GM12878 (cell line): ENCODE data around the gene KCND3. TPM values are rescaled to one million over a fixed set of nuclear protein-coding genes. Genes with fewer than 3 reads are reported as not detected.
A peak's percentile ranks its signal among the peaks of the same experiment; 100 is the strongest.

Source experiments
- ATAC-seq: fragments of 200-7000 bp; cut with Tn5 transposase; 3 replicates; pipeline ENCODE4 v1.9.1; 2020; ENCODE audit warnings: mild to moderate bottlenecking, moderate library complexity
- BruUV-seq: library from RNA; stranded (reverse); fragments of 400-500 nt; replicated peaks from 2 replicates; lab custom pipeline; 2021; lab: Mats Ljungman, UMichigan
- CTCF ChIA-PET: fragments of 300-600 bp; sonication (Branson Sonifier 250); formaldehyde crosslinking; extraction: SDS; loops from one replicate; lab custom pipeline; 2021; ENCODE audit warnings: inconsistent platforms; lab: Yijun Ruan, JAX
- POLR2A ChIA-PET: fragments of 350-600 bp; formaldehyde crosslinking; extraction: SDS; loops from one replicate; lab custom pipeline; 2021; ENCODE audit warnings: inconsistent platforms; lab: Charles Lee
- RAD21 ChIA-PET: fragments of 300-600 bp; sonication (Branson Sonifier 250); formaldehyde crosslinking; loops from one replicate; lab custom pipeline; 2023; ENCODE audit warnings: antibody characterized with exemption; ENCODE audit not compliant: unreplicated experiment; lab: Charles Lee
- SMC1A ChIA-PET: fragments of 300-600 bp; sonication (Branson Sonifier 250); formaldehyde crosslinking; loops from one replicate; lab custom pipeline; 2023; ENCODE audit not compliant: unreplicated experiment, uncharacterized antibody; lab: Charles Lee
- DNase-seq: peaks from one replicate; pipeline ENCODE4 v3.0.0-alpha.2; 2011; ENCODE audit warnings: low read depth, low spot score
- FAIRE-seq: peaks from 3 replicates; lab custom pipeline; 2011; peaks lifted over from hg19 to GRCh38; lab: Jason Lieb, UNC
- H2AFZ ChIP-seq: 2 replicates; pipeline ENCODE4 v1.6.0; 2011; ENCODE audit warnings: low read depth, low read length, control low read depth; ENCODE audit not compliant: control insufficient read depth
- H3K27ac ChIP-seq: 2 replicates; pipeline ENCODE4 v1.5.1; 2011; ENCODE audit warnings: control low read depth; ENCODE audit not compliant: control insufficient read depth, insufficient read depth
- H3K27me3 ChIP-seq, 2 experiments: replicated peaks in 1 of 2; 2 replicates each; pipeline versions ENCODE4 v1.6.0 to v1.6.1; 2011; ENCODE audit warnings: low read length in 1 of 2; ENCODE audit not compliant: control insufficient read depth in 2 of 2, insufficient read depth in 2 of 2
- H3K36me3 ChIP-seq, 2 experiments: 2 replicates each; pipeline ENCODE4 v1.5.1; 2011; ENCODE audit warnings: low read length in 1 of 2; ENCODE audit not compliant: control insufficient read depth in 2 of 2, insufficient read depth in 2 of 2
- H3K4me1 ChIP-seq: 2 replicates; pipeline ENCODE4 v1.6.1; 2011; ENCODE audit warnings: mild to moderate bottlenecking, low read length, moderate library complexity, mixed read lengths; ENCODE audit not compliant: control insufficient read depth, insufficient read depth
- H3K4me2 ChIP-seq: 2 replicates; pipeline ENCODE4 v1.6.0; 2011; ENCODE audit warnings: control low read depth; ENCODE audit not compliant: control insufficient read depth, insufficient read depth
- H3K4me3 ChIP-seq: fragments of 200-600 bp; sonication (generic); 2 replicates; pipeline ENCODE4 v1.5.1; 2016
- H3K79me2 ChIP-seq: 2 replicates; pipeline ENCODE4 v1.6.0; 2011; ENCODE audit warnings: low read length; ENCODE audit not compliant: control insufficient read depth, insufficient read depth
- H3K9ac ChIP-seq: 2 replicates; pipeline ENCODE4 v1.8.0; 2011; ENCODE audit warnings: low read length, control low read depth, mixed read lengths; ENCODE audit not compliant: control insufficient read depth, insufficient read depth
- H3K9me3 ChIP-seq: replicated peaks from 3 replicates; pipeline ENCODE4 v1.5.1; 2011; ENCODE audit warnings: mild to moderate bottlenecking, low read length; ENCODE audit not compliant: control insufficient read depth, insufficient read depth
- H4K20me1 ChIP-seq: 2 replicates; pipeline ENCODE4 v1.6.0; 2011; ENCODE audit not compliant: control insufficient read depth, insufficient read depth
- EED ChIP-seq: sonication (generic); IDR thresholded peaks from 2 replicates; pipeline ENCODE4 v1.6.1; 2016; ENCODE audit warnings: antibody characterized with exemption, low read depth
- EP300 ChIP-seq, 2 experiments: fragments of 150-350 bp in 1 of 2; IDR thresholded peaks; 2 replicates each; pipeline ENCODE4 v1.6.1; 2011 to 2012; ENCODE audit warnings: low read depth in 2 of 2, low read length in 2 of 2, borderline replicate concordance in 1 of 2, improper control_type of control experiment in 1 of 2, inconsistent platforms in 1 of 2; ENCODE audit not compliant: control insufficient read depth in 1 of 2
- GATAD2B ChIP-seq: fragments of 450-650 bp; conservative IDR thresholded peaks from 2 replicates; pipeline ENCODE4 v1.6.1; 2017; ENCODE audit warnings: low read depth, mild to moderate bottlenecking, moderate library complexity
- HDAC6 ChIP-seq: fragments of 200-600 bp; sonication (generic); IDR thresholded peaks from one replicate; pipeline ENCODE4 v1.8.0; 2017; ENCODE audit warnings: antibody characterized with exemption; ENCODE audit not compliant: unreplicated experiment
- MEF2A ChIP-seq: IDR thresholded peaks from 2 replicates; pipeline ENCODE4 v1.6.1; 2011; ENCODE audit warnings: low read depth, mild to moderate bottlenecking, low read length, moderate library complexity; ENCODE audit not compliant: insufficient read depth
- MEF2B ChIP-seq: fragments of 450-650 bp; IDR thresholded peaks from 2 replicates; pipeline ENCODE4 v1.6.1; 2018; ENCODE audit warnings: mild to moderate bottlenecking, moderate library complexity; ENCODE audit not compliant: partially characterized antibody, poor library complexity, severe bottlenecking
- MXI1 ChIP-seq: fragments of 150-350 bp; IDR thresholded peaks from 2 replicates; pipeline ENCODE4 v1.6.1; 2011; ENCODE audit warnings: low read depth, mild to moderate bottlenecking, inconsistent platforms, low read length, improper control_type of control experiment
- NR2F1 ChIP-seq: fragments of 450-650 bp; conservative IDR thresholded peaks from 2 replicates; pipeline ENCODE4 v1.6.1; 2017; ENCODE audit warnings: mild to moderate bottlenecking
- RB1 ChIP-seq: fragments of 450-650 bp; formaldehyde crosslinking; IDR thresholded peaks from 2 replicates; pipeline ENCODE4 v1.6.1; 2017; ENCODE audit warnings: mild to moderate bottlenecking, borderline replicate concordance
- RUNX3 ChIP-seq: IDR thresholded peaks from 2 replicates; pipeline ENCODE4 v1.6.1; 2012; ENCODE audit warnings: low read length, inconsistent platforms
- SIN3A ChIP-seq: IDR thresholded peaks from 2 replicates; pipeline ENCODE4 v1.6.1; 2012; ENCODE audit warnings: low read depth, low read length, improper control_type of control experiment
- YY1 ChIP-seq: IDR thresholded peaks from 2 replicates; pipeline ENCODE4 v1.6.1; 2011; ENCODE audit warnings: low read depth, mild to moderate bottlenecking, low read length
- ZSCAN29 ChIP-seq: fragments of 450-650 bp; IDR thresholded peaks from 2 replicates; pipeline ENCODE4 v1.6.1; 2017; ENCODE audit warnings: mild to moderate bottlenecking, moderate library complexity
- WGBS: methylation state at CpG from one replicate; pipeline ENCODE4 v1.1.6; 2016; ENCODE audit warnings: low lambda C conversion rate; ENCODE audit not compliant: insufficient replicate concordance, insufficient coverage; ENCODE audit errors: missing lambda C conversion rate; 5-methylcytosine and 5-hydroxymethylcytosine counted together
- in situ Hi-C: fragments of 300-500 bp; cut with MboI; formaldehyde crosslinking; loops from 9 replicates; pipeline ENCODE4 v1.14.3; 2018; ENCODE audit warnings: mixed read lengths
- intact Hi-C: fragments of 100-400 bp; cut with micrococcal nuclease; formaldehyde crosslinking; loops from one replicate; pipeline ENCODE4 v1.14.2; 2022; ENCODE audit not compliant: unreplicated experiment
- polyA plus RNA-seq, 11 experiments: library from polyadenylated mRNA; depleted of rRNA in 4 of 11; unstranded in 6 of 11; stranded (reverse) in 5 of 11; fragments of >200 nt; fragmentation: Nextera tagmentation in 4 of 11; fragmentation: Illumina TruSeq in 1 of 11; extraction: Ambion mirVana in 4 of 11; extraction: Trizol in 1 of 11; gene quantifications; 1 replicate in 1 of 11; 2 replicates in 10 of 11; pipeline versions ENCODE4 v1.2.1 to v1.2.3, GENCODE V29; 2011 to 2016; ENCODE audit warnings: inconsistent platforms in 2 of 11, missing spikeins in 2 of 11, low read depth in 1 of 11
- total RNA-seq, 4 experiments: library from RNA; depleted of rRNA in 3 of 4; stranded (reverse); fragments of >200 nt in 3 of 4; fragmentation: Illumina TruSeq in 1 of 4; extraction: Trizol in 1 of 4; gene quantifications; 2 replicates each; pipeline versions ENCODE4 v1.2.1 to v1.2.3, GENCODE V29; 2013 to 2021
- TF ChIP-seq, protein P1 (sequence below): fragments of 450-650 bp; IDR thresholded peaks from 2 replicates; pipeline ENCODE4 v1.6.1; 2017; ENCODE audit warnings: antibody characterized with exemption, mild to moderate bottlenecking, moderate library complexity
- TF ChIP-seq, protein P2 (sequence below): fragments of 450-650 bp; IDR thresholded peaks from 2 replicates; pipeline ENCODE4 v1.6.1; 2016; ENCODE audit warnings: mild to moderate bottlenecking
- TF ChIP-seq, protein P3 (sequence below): IDR thresholded peaks from 2 replicates; pipeline ENCODE4 v1.6.1; 2011; ENCODE audit warnings: borderline replicate concordance, low read depth, mild to moderate bottlenecking, moderate library complexity, mixed read lengths, low read length; ENCODE audit not compliant: insufficient read depth; ENCODE audit errors: extremely low read length
- TF ChIP-seq, protein P4 (sequence below): IDR thresholded peaks from 2 replicates; pipeline ENCODE4 v1.6.1; 2011; ENCODE audit warnings: low read depth, mild to moderate bottlenecking, low read length, moderate library complexity, borderline replicate concordance; ENCODE audit errors: extremely low read depth

Gene KCND3
- total and polyA plus RNA-seq, 10 of the 15 experiments (the other 5 are each of a cell fraction or from before 2014, with no cell fraction given), result 0.02 TPM; not detected in 9

DNA sequence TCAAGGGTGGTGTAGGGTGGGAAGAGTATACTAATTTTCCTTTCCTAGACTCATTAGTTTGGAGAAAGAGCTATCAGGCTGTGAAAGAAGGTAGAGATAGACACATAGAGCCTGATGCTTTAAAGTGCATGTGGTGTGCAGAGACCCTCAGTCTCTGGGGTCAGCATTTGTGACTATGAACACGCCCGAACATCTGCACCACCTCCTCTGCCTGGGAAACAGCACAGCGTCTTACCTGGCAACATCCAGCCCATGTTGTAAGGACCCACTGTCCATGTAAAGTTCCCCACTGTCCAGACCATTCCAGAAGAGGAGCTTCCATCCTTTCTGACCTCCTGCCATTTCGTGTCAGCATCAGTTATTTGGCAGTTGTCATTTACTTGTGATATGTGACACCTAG is 83.4 kb downstream of the KCND3 start (continued):
- TF ChIP-seq NR2F1, result no peak
- TF ChIP-seq, protein P1, sequence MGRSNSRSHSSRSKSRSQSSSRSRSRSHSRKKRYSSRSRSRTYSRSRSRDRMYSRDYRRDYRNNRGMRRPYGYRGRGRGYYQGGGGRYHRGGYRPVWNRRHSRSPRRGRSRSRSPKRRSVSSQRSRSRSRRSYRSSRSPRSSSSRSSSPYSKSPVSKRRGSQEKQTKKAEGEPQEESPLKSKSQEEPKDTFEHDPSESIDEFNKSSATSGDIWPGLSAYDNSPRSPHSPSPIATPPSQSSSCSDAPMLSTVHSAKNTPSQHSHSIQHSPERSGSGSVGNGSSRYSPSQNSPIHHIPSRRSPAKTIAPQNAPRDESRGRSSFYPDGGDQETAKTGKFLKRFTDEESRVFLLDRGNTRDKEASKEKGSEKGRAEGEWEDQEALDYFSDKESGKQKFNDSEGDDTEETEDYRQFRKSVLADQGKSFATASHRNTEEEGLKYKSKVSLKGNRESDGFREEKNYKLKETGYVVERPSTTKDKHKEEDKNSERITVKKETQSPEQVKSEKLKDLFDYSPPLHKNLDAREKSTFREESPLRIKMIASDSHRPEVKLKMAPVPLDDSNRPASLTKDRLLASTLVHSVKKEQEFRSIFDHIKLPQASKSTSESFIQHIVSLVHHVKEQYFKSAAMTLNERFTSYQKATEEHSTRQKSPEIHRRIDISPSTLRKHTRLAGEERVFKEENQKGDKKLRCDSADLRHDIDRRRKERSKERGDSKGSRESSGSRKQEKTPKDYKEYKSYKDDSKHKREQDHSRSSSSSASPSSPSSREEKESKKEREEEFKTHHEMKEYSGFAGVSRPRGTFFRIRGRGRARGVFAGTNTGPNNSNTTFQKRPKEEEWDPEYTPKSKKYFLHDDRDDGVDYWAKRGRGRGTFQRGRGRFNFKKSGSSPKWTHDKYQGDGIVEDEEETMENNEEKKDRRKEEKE, result no peak

DNA sequence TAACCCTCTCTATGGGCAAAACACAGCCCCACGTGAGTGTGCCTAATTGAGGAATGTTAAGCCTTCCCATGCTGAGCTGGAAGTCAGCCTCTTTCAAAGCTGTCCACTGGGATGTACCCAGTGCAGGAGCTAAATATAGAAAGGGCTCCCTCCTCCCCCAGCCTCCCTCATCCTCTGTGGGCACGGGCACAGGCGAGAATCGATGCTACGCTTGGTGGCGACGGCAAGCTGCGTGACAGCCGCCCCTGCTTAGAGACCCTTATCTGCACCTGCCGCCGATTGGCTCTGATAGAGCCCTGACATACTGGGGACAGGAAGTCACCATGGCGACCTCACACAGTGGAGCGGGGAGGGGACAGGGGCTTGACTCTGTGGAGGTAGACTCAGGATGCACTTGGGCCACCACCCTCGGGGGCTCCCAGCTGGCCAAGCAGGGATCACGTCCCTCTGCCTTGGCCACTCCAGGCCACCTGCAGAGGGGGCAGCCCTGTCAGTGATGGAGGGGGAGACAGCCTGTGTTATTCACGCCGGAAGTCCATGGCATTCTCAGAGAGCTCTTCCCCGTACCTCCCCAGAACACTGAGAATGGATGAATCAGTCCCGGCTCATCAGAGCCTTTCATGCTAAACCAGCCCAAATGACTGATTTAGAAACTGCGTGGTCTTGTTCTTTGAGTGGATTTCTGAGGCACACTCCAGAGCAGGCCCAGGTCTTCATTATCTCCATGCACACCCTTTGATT is 84.8 kb downstream of the KCND3 start:
- Histone ChIP-seq H3K27ac (no peak overlapping the region), H2AFZ (no peak overlapping the region; the same call in 1 of the 2 replicates), H3K9ac (no peak overlapping the region), H3K4me2 (no peak overlapping the region), H4K20me1 (no peaks in the 10 kb centered on the region), H3K4me1 (no peaks in the 10 kb centered on the region), H3K4me3 (no peak overlapping the region), H3K27me3 (peaks cover 0 to 4% of the 10 kb centered on the region in 2 experiments; a peak in 3 of 4 replicates), H3K79me2 (no peaks in the 10 kb centered on the region), H3K9me3 (no peaks in the 10 kb centered on the region), H3K36me3 (no peaks in the 10 kb centered on the region)
- RAD21 ChIA-PET, result no interaction called here
- intact Hi-C loops (no loop called here), in situ Hi-C loops (no loop called here)
- BruUV-seq, result no TSS peak
- ATAC-seq, result peak; percentile 76
- CTCF ChIA-PET, result no interaction called here
- SMC1A ChIA-PET, result no interaction called here
- no peak for FAIRE-seq
- no peak for DNase-seq
- WGBS, result 32% methylated on average over 20 of the region's 20 CpGs
- POLR2A ChIA-PET, result no interaction called here
- TF ChIP-seq MEF2B (no peak), RB1 (no peak), MEF2A (no peak), HDAC6 (no peak), ZSCAN29 (no peak), GATAD2B (no peak), EED (no peak), RUNX3 (peak; percentile 35), EP300 (IDR thresholded peaks at IDR 0.05; ENCODE audit: borderline replicate concordance in 1 of 2, control insufficient read depth in 1 of 2, low read depth in 2 of 2, low read length in 2 of 2) (no peak), SIN3A (no peak), MXI1 (no peak), YY1 (no peak)
- TF ChIP-seq, protein P2, sequence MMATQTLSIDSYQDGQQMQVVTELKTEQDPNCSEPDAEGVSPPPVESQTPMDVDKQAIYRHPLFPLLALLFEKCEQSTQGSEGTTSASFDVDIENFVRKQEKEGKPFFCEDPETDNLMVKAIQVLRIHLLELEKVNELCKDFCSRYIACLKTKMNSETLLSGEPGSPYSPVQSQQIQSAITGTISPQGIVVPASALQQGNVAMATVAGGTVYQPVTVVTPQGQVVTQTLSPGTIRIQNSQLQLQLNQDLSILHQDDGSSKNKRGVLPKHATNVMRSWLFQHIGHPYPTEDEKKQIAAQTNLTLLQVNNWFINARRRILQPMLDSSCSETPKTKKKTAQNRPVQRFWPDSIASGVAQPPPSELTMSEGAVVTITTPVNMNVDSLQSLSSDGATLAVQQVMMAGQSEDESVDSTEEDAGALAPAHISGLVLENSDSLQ, result 0 out of 2 replicates have a peak, but pooled peaks have one; percentile 23
- TF ChIP-seq, protein P3, sequence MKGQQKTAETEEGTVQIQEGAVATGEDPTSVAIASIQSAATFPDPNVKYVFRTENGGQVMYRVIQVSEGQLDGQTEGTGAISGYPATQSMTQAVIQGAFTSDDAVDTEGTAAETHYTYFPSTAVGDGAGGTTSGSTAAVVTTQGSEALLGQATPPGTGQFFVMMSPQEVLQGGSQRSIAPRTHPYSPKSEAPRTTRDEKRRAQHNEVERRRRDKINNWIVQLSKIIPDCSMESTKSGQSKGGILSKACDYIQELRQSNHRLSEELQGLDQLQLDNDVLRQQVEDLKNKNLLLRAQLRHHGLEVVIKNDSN, result no peak
- TF ChIP-seq, protein P4, sequence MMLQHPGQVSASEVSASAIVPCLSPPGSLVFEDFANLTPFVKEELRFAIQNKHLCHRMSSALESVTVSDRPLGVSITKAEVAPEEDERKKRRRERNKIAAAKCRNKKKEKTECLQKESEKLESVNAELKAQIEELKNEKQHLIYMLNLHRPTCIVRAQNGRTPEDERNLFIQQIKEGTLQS, result no peak
